Kidney (tissue), 14 donors: ENCODE results near the gene UBE2L5. TPM values are rescaled to one million over a fixed set of nuclear protein-coding genes. Genes with fewer than 3 reads are reported as not detected.
A peak's percentile ranks its signal among the peaks of the same experiment; 100 is the strongest.

ENCODE experiments used
- DNase-seq, 5 donors: peaks; one replicate each; pipeline ENCODE4 v3.0.0-alpha.2; 2013 to 2020
- FAIRE-seq: peaks from 2 replicates; lab custom pipeline; 2012; peaks lifted over from hg19 to GRCh38; lab: Jason Lieb, UNC
- H3K27ac ChIP-seq, 2 donors: one replicate each; pipeline ENCODE4 v1.7.0; 2013; ENCODE audit warnings: low read depth in 2 of 2, low read length in 2 of 2, inconsistent platforms in 1 of 2
- H3K27me3 ChIP-seq: one replicate; pipeline ENCODE4 v1.7.1; 2013; ENCODE audit warnings: low read length, inconsistent platforms; ENCODE audit not compliant: control insufficient read depth, insufficient read depth
- H3K36me3 ChIP-seq, 3 donors: one replicate each; pipeline versions ENCODE4 v1.7.0 to v1.7.1; 2013; ENCODE audit warnings: low read length in 3 of 3, control low read depth in 1 of 3, inconsistent platforms in 1 of 3; ENCODE audit not compliant: insufficient read depth in 3 of 3, control insufficient read depth in 2 of 3
- H3K4me1 ChIP-seq, 3 donors: one replicate each; pipeline versions ENCODE4 v1.7.0 to v1.7.1; 2013; ENCODE audit warnings: low read length in 3 of 3, inconsistent platforms in 1 of 3, low read depth in 1 of 3; ENCODE audit not compliant: control insufficient read depth in 2 of 3, insufficient read depth in 2 of 3
- H3K4me3 ChIP-seq, 3 donors: one replicate each; pipeline versions ENCODE4 v1.7.0 to v1.8.1; 2013; ENCODE audit warnings: low read length in 3 of 3, control low read depth in 1 of 3, inconsistent platforms in 1 of 3
- H3K9ac ChIP-seq, 3 donors: one replicate each; pipeline versions ENCODE4 v1.7.0 to v1.7.1; 2013; ENCODE audit warnings: low read length in 3 of 3, control low read depth in 1 of 3, inconsistent platforms in 1 of 3
- H3K9me3 ChIP-seq, 3 donors: one replicate each; pipeline versions ENCODE4 v1.7.0 to v1.7.1; 2013; ENCODE audit warnings: low read length in 3 of 3, control low read depth in 1 of 3, inconsistent platforms in 1 of 3; ENCODE audit not compliant: control insufficient read depth in 2 of 3, insufficient read depth in 1 of 3
- CTCF ChIP-seq: IDR thresholded peaks from 3 replicates; pipeline ENCODE4 v1.5.1; 2012; ENCODE audit warnings: mild to moderate bottlenecking, moderate library complexity, borderline replicate concordance; ENCODE audit not compliant: insufficient read depth; ENCODE audit errors: extremely low read depth
- intact Hi-C: fragments of 100-400 bp; cut with DNase I; formaldehyde crosslinking; loops from one replicate; pipeline ENCODE4 v1.11.1; 2022
- polyA plus RNA-seq: library from polyadenylated mRNA; stranded (reverse); fragments of 350-450 nt; fragmentation: Illumina TruSeq; extraction: RNeasy Lipid Tissue Mini Kit (QIAGEN cat#74804); gene quantifications from one replicate; pipeline ENCODE4 v1.2.3, GENCODE V29; 2014; ENCODE audit warnings: low read depth, low replicate concordance; ENCODE audit not compliant: insufficient read depth
- total RNA-seq: library from RNA; stranded (reverse); fragmentation: NEBNext Ultra II Directional; extraction: Animal tissue kit (Norgen Biotek cat#: 25700); gene quantifications from one replicate; pipeline ENCODE4 v1.2.1, GENCODE V29; 2021
- donor health status: control.
- donor health status: control.
- donor health status: control.
- donor health status: control.
- donor health status: control.
- donor health status: DM: yes; HTN: yes; CAD: no.
- donor health status: Normal renal cell carcinoma (clear cell type).

Gene UBE2L5
- total and polyA plus RNA-seq, 2 donors from 2014 or later, result not detected

DNA sequence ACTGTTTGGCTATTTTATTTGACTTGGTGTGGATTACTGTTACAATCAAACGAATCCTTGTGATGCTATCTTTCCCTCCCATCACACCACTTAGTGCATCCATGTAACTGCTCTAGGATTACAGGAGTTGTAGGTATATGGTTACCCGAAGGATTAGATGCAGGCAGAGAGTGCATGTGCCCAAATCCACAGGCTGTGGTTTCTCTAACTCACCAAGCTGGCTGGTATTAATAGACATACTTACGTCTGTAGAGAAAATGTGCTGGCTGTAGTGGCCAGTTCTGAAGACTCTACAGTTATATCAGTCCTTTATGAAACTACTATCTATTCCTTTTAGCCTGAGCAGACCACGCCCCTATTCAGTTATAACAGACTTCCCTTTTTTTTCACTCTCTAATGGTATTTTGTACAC, 44.6 kb downstream of the UBE2L5 start:
- no peak overlapping the region for H3K9ac ChIP-seq
- intact Hi-C loops, result no loop called here

DNA sequence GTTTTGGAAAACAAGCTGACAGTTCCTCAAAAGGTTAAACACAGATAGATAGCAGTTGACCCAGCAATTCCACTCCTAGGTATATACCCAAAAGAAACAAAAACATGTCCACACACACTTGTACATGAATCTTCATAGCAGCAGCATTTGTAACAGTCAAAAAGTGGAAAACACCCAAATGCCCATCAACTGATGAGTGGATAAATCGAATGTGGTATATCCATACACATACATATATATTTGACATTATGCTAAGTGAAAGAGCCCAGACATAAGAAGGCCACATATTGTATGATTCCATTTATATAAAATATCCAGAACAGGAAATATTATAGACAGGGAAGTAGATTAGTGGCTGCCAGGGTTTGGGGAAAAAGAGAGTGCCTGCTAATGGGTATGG, 51.4 kb downstream of the UBE2L5 start:
- DNase-seq, result no peak
- no peak for FAIRE-seq
- intact Hi-C loops, result no loop called here

More for the DNA sequence above, 44.6 kb downstream of the UBE2L5 start:
- TF ChIP-seq CTCF, result no peak
- Histone ChIP-seq H3K36me3 (peaks cover 0 to 10% (median 4%) of the 10 kb centered on the region in 3 donors), H3K4me3 (no peak overlapping the region), H3K9me3 (no peaks in the 10 kb centered on the region), H3K27ac (no peak overlapping the region), H3K27me3 (no peaks in the 10 kb centered on the region), H3K4me1 (peaks cover 4 to 14% (median 9%) of the 10 kb centered on the region in 3 donors)
- peak in 2 of 5 donors; percentile 41 to 52 for DNase-seq
- FAIRE-seq, result no peak

DNA sequence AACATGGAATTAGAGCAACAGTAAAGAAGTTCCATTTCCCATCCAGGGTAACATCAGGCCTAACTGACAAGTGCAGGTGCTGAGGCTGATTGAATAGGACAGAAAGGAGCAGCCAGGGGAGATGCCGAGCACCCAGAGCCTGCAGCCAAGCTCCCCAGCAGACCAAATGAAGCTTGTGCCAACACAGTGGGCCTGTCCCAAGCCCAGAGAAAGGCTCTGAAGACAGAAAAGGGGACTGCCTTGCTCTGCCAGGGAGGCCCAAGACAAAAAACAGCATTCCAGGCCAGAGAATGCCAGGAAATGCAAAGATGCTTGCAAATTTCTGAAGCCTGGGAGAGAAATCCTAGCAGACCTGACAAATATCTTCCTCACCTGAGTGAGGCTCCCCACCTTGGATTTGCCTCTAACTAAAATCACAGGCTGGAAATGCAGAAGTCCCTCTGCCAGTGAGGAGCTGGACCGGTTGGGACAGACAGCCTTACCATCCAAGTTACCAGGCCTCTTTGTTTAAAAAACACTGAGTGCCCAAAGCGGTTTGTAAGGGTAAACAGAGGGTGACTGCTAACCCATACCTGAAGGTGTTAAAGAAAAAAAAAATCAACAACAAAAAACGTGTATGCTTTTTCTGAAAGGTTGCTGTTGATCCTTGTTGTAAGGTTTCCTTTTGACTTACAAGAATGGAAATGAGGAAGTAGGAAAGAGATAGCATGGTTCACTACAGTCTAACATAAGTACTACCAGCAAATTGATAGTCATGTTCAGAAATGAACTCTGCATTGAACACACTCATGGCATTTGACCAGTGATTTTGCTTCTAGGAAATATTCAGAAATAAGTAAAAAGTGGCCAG, 55.3 kb downstream of the UBE2L5 start:
- Histone ChIP-seq H3K36me3 (no peaks in the 10 kb centered on the region), H3K27me3 (no peaks in the 10 kb centered on the region), H3K9ac (no peak overlapping the region), H3K4me1 (peaks cover 0 to 7% (median 0%) of the 10 kb centered on the region in 3 donors), H3K4me3 (no peak overlapping the region), H3K9me3 (no peaks in the 10 kb centered on the region), H3K27ac (no peak overlapping the region)
- DNase-seq (no peak), FAIRE-seq (no peak)
- no peak for TF ChIP-seq CTCF
- intact Hi-C loops, result no loop called here

More for the DNA sequence above, 51.4 kb downstream of the UBE2L5 start:
- Histone ChIP-seq H3K36me3 (no peaks in the 10 kb centered on the region), H3K27me3 (no peaks in the 10 kb centered on the region), H3K27ac (no peak overlapping the region), H3K4me3 (no peak overlapping the region), H3K4me1 (no peaks in the 10 kb centered on the region), H3K9ac (no peak overlapping the region), H3K9me3 (no peaks in the 10 kb centered on the region)
- no peak for TF ChIP-seq CTCF

Other genes with a start within 250 kb of the UBE2L5 start
- gene KATNAL1, start 114.9 kb upstream of the UBE2L5 start, total RNA-seq, result 21.8 TPM
- gene KATNAL1, start 114.9 kb upstream of the UBE2L5 start, polyA plus RNA-seq, result 2.5 TPM
- 264 TPM for gene HMGB1, start 43.4 kb downstream of the UBE2L5 start, total RNA-seq
- 247 TPM for gene HMGB1, start 43.4 kb downstream of the UBE2L5 start, polyA plus RNA-seq
- gene USPL1, start 195.4 kb downstream of the UBE2L5 start, total RNA-seq, result 18.4 TPM
- gene USPL1, start 195.4 kb downstream of the UBE2L5 start, polyA plus RNA-seq, result 6.3 TPM